IPS-15b (cell line): Measurements from ENCODE around the gene GMPS.
"Not testable (repeated sequence)": the region's sequence is repeated elsewhere in the genome, so short reads cannot be mapped to it uniquely, and the experiment has no call there.

Experiments
- H3K27me3 ChIP-seq: one replicate; pipeline ENCODE4 v1.6.1; 2013; ENCODE audit warnings: low read length; ENCODE audit not compliant: control insufficient read depth, insufficient read depth
- H3K36me3 ChIP-seq: one replicate; pipeline ENCODE4 v1.6.1; 2013; ENCODE audit warnings: low read length; ENCODE audit not compliant: control insufficient read depth, insufficient read depth
- H3K4me1 ChIP-seq: one replicate; pipeline ENCODE4 v1.6.1; 2013; ENCODE audit warnings: mild to moderate bottlenecking, low read length; ENCODE audit not compliant: control insufficient read depth, insufficient read depth
- H3K4me3 ChIP-seq: one replicate; pipeline ENCODE4 v1.5.1; 2013; ENCODE audit warnings: low read depth, low read length
- H3K9ac ChIP-seq: one replicate; pipeline ENCODE4 v1.6.1; 2013; ENCODE audit warnings: low read depth, mild to moderate bottlenecking, low read length
- H3K9me3 ChIP-seq: one replicate; pipeline ENCODE4 v1.6.1; 2013; ENCODE audit warnings: mild to moderate bottlenecking, low read length; ENCODE audit not compliant: control insufficient read depth, insufficient read depth

Gene GMPS

DNA sequence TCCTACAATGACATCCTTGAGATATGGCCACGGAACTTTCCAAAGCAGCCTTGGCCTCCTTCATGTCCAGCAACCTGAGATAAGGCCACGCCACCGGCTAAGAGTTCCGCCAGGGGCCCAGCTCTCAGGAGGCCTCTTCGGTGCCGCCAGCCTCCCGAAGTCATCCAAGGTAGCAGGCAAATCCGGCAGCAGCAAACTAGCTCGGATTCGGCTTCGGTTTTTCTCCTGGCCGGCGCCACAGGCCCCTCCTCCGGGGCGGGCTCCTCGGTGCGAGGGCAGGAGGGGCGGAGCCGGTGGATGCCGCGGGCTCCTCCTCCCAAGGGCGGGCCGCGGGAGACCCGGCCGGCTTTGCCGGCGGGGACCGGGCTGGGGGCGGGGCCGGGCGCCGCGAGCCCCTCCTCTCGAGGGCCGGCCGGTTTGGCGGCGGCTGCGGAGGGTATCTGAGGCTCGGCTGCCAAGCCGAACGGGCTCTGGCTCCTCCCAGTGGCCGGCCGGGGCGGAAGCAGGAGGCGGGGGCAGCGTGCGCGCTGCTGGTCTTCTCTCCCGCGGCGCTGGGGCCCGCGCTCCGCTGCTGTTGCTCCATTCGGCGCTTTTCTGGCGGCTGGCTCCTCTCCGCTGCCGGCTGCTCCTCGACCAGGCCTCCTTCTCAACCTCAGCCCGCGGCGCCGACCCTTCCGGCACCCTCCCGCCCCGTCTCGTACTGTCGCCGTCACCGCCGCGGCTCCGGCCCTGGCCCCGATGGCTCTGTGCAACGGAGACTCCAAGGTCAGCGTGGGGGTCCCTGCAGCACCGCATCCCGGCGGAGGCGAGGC, at the start of gene GMPS:
Gene GMPS (plus strand): TSS at position 518 of the 812 bp plus-strand sequence. CDS start 221 bp downstream, at position 739.
- no peaks in the 10 kb centered on the region for H3K9me3 ChIP-seq
- H3K4me1 ChIP-seq, result no peaks in the 10 kb centered on the region
- H3K9ac ChIP-seq, result peak within 1 kb of the TSS; percentile 77
- H3K27me3 ChIP-seq, result no peaks in the 10 kb centered on the region
- H3K4me3 ChIP-seq, result peak within 1 kb of the TSS; percentile 81
- H3K36me3 ChIP-seq, result no peaks in the 10 kb centered on the region

DNA sequence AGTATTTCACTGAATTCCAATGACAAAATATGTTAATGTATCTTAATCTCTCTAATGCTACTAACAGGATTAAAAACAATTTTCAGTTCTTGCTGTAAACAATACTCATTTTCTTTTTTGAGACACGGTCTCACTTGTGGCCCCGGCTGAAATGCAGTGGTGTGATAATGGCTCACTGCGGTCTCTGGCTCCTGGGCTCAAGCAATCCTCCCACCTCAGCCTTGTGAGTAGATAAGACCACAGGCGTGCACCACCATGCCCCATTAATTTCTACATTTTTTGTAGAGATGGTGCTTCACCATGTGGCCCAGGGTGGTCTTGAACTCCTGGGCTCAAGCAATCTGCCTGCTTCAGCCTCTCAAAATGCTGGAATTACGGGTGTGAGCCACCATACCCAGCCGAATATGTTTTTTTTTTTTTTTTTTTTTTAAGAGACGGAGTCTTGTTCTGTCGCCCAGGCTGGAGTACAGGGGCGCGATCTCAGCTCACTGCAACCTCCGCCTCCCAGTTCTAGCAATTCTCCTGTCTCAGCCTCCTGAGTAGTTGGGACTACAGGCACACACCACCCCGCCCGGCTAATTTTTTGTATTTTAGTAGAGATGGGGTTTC, 41.9 kb upstream of the GMPS start:
- not testable (repeated sequence) for H3K9me3 ChIP-seq, H3K27me3 ChIP-seq, H3K4me3 ChIP-seq, H3K36me3 ChIP-seq, H3K9ac ChIP-seq, H3K4me1 ChIP-seq

DNA sequence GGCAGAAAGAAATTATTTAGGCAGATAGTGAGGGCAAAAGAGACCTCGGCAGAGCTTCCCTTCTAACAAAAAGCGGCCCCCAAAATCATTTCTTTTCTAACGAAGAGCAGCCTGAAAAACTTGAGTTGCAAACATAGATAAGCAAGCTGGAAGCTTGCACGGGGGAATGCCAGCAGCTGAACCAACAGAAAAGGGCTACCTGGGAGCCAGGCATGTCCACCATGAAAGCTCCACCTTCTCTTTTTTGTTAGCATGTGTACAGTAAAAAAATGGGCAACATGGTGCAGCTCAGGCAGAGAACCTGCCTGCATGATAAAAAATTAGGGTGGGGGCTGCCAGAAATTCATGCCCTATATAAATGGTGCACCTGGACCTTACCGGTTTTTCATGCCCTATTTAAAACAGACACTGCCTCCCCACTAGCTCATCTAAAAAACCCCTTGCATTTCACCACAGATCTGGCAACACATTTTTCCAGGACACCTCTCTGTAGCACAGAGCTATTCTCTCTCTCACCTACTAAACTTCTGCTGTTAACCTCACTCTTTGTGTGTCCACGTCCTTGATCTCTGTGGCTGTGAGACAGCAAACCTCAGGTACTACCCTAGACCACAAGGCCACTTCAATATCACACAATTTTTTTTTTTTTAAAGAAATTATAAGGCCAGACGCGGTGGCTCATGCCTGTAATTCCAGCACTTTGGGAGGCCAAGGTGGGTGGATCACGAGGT, 34.9 kb upstream of the GMPS start:
- Histone ChIP-seq H3K4me3 (no peak overlapping the region), H3K9ac (no peak overlapping the region), H3K36me3 (peaks cover 3% of the 10 kb centered on the region), H3K27me3 (no peaks in the 10 kb centered on the region), H3K9me3 (no peaks in the 10 kb centered on the region), H3K4me1 (no peaks in the 10 kb centered on the region)

DNA sequence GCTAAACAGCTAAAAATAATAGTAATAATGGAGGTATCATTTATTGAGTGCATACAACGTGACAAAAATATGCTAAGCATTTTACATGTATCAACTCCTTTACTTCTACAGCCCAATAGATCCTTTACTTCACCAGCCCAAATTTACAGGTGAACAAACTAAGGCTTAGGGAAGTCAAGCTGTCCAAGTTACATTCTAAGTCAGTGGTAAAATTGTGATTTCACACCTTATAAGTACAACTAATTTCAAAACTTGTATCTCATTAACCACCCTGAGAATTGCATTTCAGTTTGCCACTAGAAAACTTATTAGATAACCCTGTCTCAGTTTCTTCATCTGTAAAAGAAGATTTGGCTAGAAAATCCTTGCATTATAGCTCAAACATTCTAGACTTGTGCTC, 26.9 kb upstream of the GMPS start:
- H3K27me3 ChIP-seq, result no peaks in the 10 kb centered on the region
- no peak overlapping the region for H3K9ac ChIP-seq
- H3K9me3 ChIP-seq, result no peaks in the 10 kb centered on the region
- H3K4me3 ChIP-seq, result no peak overlapping the region
- H3K36me3 ChIP-seq, result no peaks in the 10 kb centered on the region
- H3K4me1 ChIP-seq, result no peaks in the 10 kb centered on the region

DNA sequence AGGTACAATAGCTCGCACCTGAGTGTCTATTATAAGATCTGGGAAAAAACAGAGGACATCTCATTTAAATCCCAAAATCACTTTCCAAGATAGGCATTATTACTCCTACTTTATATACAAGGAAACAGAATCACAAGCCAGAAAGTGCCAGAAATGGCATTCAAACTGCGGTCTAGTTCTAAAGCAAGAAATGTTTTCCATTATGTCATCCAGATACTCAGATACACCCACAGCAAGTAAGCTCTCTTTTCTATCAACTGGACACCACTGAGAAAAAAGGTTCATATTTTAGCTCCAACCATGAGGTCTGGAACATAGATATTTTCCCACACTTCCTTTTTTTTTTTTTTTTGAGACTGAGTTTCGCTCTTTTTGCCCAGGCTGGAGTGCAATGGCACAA, 24.3 kb upstream of the GMPS start:
- H3K36me3 ChIP-seq, result no peaks in the 10 kb centered on the region
- no peaks in the 10 kb centered on the region for H3K27me3 ChIP-seq
- no peaks in the 10 kb centered on the region for H3K4me1 ChIP-seq
- H3K4me3 ChIP-seq, result no peak overlapping the region
- no peaks in the 10 kb centered on the region for H3K9me3 ChIP-seq
- no peak overlapping the region for H3K9ac ChIP-seq

DNA sequence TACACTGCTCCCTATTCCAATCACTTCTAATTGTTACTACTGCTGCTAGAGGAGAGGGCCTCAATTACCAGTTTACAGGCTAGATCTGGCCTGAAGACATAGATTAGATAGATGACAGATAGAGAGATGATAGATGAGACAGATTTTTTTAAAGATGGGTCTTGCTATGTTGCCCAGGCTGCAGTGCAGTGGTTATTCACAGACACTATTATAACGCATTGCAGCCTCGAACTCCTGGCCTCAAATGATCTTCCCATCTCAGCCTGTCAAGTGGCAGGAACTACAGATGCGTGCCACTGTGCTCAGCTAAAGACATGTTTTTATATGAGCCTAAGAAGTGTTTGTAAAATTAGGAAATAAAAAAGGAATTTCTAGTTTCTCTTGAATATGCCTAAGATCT, 22.5 kb upstream of the GMPS start:
- Histone ChIP-seq H3K4me1 (peaks cover 3% of the 10 kb centered on the region), H3K9ac (no peak overlapping the region), H3K9me3 (no peaks in the 10 kb centered on the region), H3K4me3 (no peak overlapping the region), H3K27me3 (no peaks in the 10 kb centered on the region), H3K36me3 (no peaks in the 10 kb centered on the region)

DNA sequence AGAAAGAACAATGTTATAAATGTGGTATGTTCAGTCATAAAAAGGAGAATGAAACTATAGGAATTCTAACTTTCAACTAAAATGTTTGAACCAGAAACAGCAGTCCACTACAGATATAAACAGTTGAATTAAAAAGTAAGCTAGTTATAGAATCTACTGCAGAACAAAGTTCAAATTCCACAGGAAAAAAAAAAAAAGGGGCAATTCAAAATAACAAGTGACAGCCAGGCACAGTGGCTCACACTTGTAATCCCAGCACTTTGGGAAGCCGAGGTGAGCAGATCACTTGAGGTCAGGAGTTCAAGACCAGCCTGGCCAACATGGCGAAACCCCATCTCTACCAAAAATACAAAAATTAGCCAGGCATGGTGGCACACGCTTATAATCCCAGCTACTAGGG, 21.0 kb upstream of the GMPS start:
- H3K36me3 ChIP-seq, H3K4me1 ChIP-seq, H3K4me3 ChIP-seq, H3K9ac ChIP-seq, H3K27me3 ChIP-seq, H3K9me3 ChIP-seq: not testable (repeated sequence)

DNA sequence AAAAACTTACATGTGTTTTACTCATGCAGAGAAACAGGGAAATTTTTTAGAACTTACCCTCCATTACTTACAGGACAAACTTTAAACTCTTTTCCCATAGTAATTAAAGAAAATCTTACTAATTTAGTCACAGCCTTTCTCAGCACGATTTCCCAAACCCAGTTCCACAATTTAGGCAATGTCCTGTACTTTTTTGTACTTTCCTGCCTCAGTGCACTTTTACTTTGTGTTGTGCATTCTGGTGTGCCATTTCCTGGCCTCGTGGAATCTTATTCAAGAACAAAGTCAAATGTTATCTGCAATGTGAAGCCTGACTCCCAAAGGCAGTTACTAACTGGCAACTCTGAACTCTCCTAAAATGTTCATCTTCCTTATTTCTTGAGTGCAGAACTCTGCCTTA, 18.1 kb upstream of the GMPS start:
- Histone ChIP-seq H3K9ac (peak overlapping the region; percentile 88), H3K4me1 (peaks cover 3% of the 10 kb centered on the region), H3K4me3 (peak overlapping the region; percentile 88)

DNA sequence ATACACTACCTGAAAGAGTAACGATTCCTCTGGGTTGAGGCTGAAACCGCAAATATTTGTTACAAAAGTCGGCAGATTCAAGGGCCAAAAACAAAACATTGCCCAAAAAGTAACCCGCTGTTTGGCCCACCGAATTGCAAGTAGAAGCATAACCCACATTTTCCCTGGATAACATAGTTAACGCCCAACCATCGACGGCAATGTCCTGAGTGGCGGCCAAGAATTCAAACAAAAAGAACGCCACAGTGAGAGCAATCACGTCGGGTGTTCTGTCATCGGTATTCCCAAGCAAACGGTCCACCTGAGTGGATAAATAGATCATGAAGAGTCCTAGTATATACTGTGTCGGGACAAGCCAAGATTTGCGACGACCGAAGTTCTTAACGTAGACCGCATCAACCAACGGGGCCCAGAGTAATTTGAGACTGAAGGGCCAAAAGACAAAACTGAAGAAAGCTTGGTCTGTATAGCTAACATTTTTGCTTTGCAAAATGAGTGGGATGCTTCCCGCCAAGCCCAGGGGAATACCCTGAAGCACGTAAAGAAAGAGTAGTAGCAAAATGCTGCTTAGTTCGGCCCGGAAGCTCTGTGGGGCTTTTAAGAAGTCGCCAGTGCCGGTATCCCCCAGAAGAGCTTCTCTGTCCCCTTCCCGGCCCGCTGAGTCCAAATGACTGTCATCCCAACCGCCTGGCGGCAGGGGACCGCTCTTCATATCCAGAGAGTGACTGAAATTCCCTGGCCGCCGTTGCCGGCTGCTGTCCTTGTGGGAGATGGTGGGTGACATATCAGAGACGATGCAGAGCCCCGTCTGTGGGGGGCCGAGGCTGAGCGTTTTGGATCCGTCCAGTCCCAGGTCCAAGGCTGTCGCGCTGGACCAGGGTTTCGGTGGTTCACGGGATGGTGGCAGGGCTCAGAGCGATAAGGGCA, 17.0 kb upstream of the GMPS start:
- no peaks in the 10 kb centered on the region for H3K36me3 ChIP-seq
- H3K4me1 ChIP-seq, result peaks cover 3% of the 10 kb centered on the region
- no peaks in the 10 kb centered on the region for H3K9me3 ChIP-seq
- H3K4me3 ChIP-seq, result peak overlapping the region; percentile 88
- peak overlapping the region; percentile 88 for H3K9ac ChIP-seq
- H3K27me3 ChIP-seq, result no peaks in the 10 kb centered on the region

More for the DNA sequence above, 18.1 kb upstream of the GMPS start:
- H3K9me3 ChIP-seq, result no peaks in the 10 kb centered on the region
- H3K27me3 ChIP-seq, result no peaks in the 10 kb centered on the region
- H3K36me3 ChIP-seq, result no peaks in the 10 kb centered on the region

DNA sequence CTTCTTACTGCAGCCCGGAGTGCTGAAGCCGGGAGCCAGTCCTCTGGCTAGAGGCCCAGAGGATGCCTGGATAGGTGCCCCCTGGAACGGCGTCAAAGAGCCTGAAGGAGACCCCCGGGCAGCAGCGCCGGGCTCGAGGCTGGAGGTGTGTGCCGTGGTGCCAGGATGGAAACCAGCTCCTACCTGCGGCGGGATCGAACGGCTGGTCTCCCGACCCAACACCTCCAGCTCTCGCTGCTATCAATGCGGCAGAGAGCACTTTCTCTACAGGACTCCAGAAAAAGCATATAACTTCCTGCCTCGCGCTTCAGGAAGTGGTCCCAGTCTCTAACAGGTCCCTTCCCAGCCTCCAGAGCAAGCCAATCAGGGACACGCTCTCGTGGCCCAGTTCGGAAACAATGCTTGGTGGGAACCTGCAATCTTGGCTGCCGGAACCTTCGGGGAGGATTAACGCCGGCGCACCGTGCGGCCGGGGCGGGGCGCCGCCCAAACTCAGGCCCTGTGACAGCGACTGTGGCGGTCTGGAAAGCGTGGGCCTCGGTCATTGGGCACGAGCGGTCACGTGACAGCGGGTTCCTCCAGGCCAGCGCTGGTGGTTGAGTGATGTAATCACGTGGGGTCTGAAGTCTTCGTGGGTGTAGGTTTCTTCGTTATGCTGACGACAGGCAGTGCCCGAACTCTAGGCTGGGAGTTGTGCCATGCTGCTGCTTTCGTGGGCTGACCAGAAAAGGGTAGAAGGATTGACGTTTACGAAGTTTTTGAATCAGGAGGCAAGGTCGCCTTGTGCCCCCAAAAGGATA, 16.1 kb upstream of the GMPS start, which contains the start of gene SLC33A1:
Gene SLC33A1 (minus strand): TSS at position 287 of the 800 bp plus-strand sequence. CDS start 430 bp downstream, outside the sequence.
- Histone ChIP-seq H3K4me3 (peak within 1 kb of the TSS; percentile 95), H3K36me3 (no peaks in the 10 kb centered on the region), H3K4me1 (peaks cover 3% of the 10 kb centered on the region), H3K9me3 (no peaks in the 10 kb centered on the region), H3K27me3 (no peaks in the 10 kb centered on the region), H3K9ac (peak within 1 kb of the TSS; percentile 88)
